Measurements from ENCODE around the gene STK33. TPM values are rescaled to one million over a fixed set of nuclear protein-coding genes. Genes with fewer than 3 reads are reported as not detected.
A peak's percentile ranks its signal among the peaks of the same experiment; 100 is the strongest.

Gene STK33
- total and polyA plus RNA-seq, 2 of the 13 experiments (the other 11 are each of a cell fraction or from before 2014, with no cell fraction given), result 2.7 to 12.6 TPM

- TF ChIP-seq ZNF687 (CRISPR knock-in tag; IDR thresholded peaks at IDR 0.05) (peak; percentile 92), PRDM10 (CRISPR knock-in tag; IDR thresholded peaks at IDR 0.05; ENCODE audit: low read depth) (peak; percentile 50; the same call in 1 of the 2 replicates), ZNF432 (CRISPR knock-in tag; IDR thresholded peaks at IDR 0.05; ENCODE audit: borderline replicate concordance) (no peak), TERF1 (CRISPR knock-in tag; IDR thresholded peaks at IDR 0.05) (no peak), HBP1 (CRISPR knock-in tag; IDR thresholded peaks at IDR 0.05; ENCODE audit: low read depth) (no peak), MIER2 (CRISPR knock-in tag; IDR thresholded peaks at IDR 0.05) (no peak), ZFP36L2 (CRISPR knock-in tag; IDR thresholded peaks at IDR 0.05) (no peak), ZSCAN29 (CRISPR knock-in tag; conservative IDR thresholded peaks at IDR 0.05) (no peak; the same call in 1 of the 2 replicates), PHB2 (IDR thresholded peaks at IDR 0.05; ENCODE audit: partially characterized antibody) (no peak), MXI1 (IDR thresholded peaks at IDR 0.05; ENCODE audit: borderline replicate concordance, low read depth, low read length) (0 out of 3 replicates have a peak, but pooled peaks have one; percentile 41), ZNF749 (CRISPR knock-in tag; IDR thresholded peaks at IDR 0.05; ENCODE audit: borderline replicate concordance) (peak; percentile 37; the same call in 1 of the 2 replicates), NFIB (CRISPR knock-in tag; IDR thresholded peaks at IDR 0.05; ENCODE audit: borderline replicate concordance) (no peak), ZNF639 (CRISPR knock-in tag; conservative IDR thresholded peaks at IDR 0.05) (no peak; the same call in 1 of the 2 replicates), HNRNPK (IDR thresholded peaks at IDR 0.05; ENCODE audit: low read depth, low read length, poor library complexity, severe bottlenecking) (no peak), ZNF589 (CRISPR knock-in tag; conservative IDR thresholded peaks at IDR 0.05) (no peak)
Measured at GRCh38 chr11:8593935-8594909, at the start of gene STK33 (continued).
